H1 (cell line): ENCODE measurements around the gene MKKS.

ENCODE experiments used
- BRCA1 ChIP-seq: IDR thresholded peaks from 2 replicates; pipeline ENCODE4 v1.6.1; 2012; ENCODE audit warnings: low read depth, low read length, improper control_type of control experiment
- CTCF ChIP-seq, 3 experiments: IDR thresholded peaks; 1 replicate in 2 of 3; 2 replicates in 1 of 3; pipeline versions ENCODE4 v1.5.1 to v1.6.1; 2011; ENCODE audit warnings: low read length in 3 of 3, mild to moderate bottlenecking in 3 of 3, inconsistent platforms in 2 of 3, low read depth in 1 of 3, moderate library complexity in 1 of 3; ENCODE audit not compliant: insufficient read depth in 1 of 3; ENCODE audit errors: control extremely low read depth in 1 of 3
- EZH2 ChIP-seq: fragments of 200-600 bp; sonication (generic); IDR thresholded peaks from 2 replicates; pipeline ENCODE4 v1.7.1; 2012; ENCODE audit warnings: low read depth, mild to moderate bottlenecking, moderate library complexity, low read length, inconsistent platforms; ENCODE audit not compliant: severe bottlenecking
- MAX ChIP-seq: IDR thresholded peaks from 2 replicates; pipeline ENCODE4 v1.6.1; 2012; ENCODE audit warnings: inconsistent platforms
- POLR2A ChIP-seq, 2 experiments: IDR thresholded peaks; 1 replicate in 1 of 2; 2 replicates in 1 of 2; pipeline ENCODE4 v1.6.1; 2011; ENCODE audit warnings: low read depth in 2 of 2, low read length in 2 of 2, mild to moderate bottlenecking in 2 of 2; ENCODE audit errors: control extremely low read depth in 1 of 2
- POLR2AphosphoS5 ChIP-seq: IDR thresholded peaks from 2 replicates; pipeline ENCODE4 v1.6.1; 2011; ENCODE audit warnings: low read depth, low read length
- TCF12 ChIP-seq: IDR thresholded peaks from 2 replicates; pipeline ENCODE4 v1.6.1; 2011; ENCODE audit warnings: low read depth, mild to moderate bottlenecking, low read length

- TF ChIP-seq POLR2A (IDR thresholded peaks at IDR 0.05; ENCODE audit: control extremely low read depth in 1 of 2, low read depth in 2 of 2, low read length in 2 of 2) (no peak), POLR2AphosphoS5 (no peak), EZH2 (no peak), BRCA1 (no peak), CTCF (IDR thresholded peaks at IDR 0.05; ENCODE audit: control extremely low read depth in 1 of 3, insufficient read depth in 1 of 3, low read depth in 1 of 3, low read length in 3 of 3) (no peak), MAX (no peak), TCF12 (no peak)
Measured at GRCh38 chr20:10379761-10380160, 54.3 kb downstream of the MKKS start.
